IPS DF 19.7 (cell line): ENCODE data around the gene IL26.

Experiments used
- DNase-seq: peaks from one replicate; pipeline ENCODE4 v3.0.0-alpha.2; 2013; ENCODE audit warnings: low read depth, low spot score

The IL26 gene, protein sequence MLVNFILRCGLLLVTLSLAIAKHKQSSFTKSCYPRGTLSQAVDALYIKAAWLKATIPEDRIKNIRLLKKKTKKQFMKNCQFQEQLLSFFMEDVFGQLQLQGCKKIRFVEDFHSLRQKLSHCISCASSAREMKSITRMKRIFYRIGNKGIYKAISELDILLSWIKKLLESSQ

DNA sequence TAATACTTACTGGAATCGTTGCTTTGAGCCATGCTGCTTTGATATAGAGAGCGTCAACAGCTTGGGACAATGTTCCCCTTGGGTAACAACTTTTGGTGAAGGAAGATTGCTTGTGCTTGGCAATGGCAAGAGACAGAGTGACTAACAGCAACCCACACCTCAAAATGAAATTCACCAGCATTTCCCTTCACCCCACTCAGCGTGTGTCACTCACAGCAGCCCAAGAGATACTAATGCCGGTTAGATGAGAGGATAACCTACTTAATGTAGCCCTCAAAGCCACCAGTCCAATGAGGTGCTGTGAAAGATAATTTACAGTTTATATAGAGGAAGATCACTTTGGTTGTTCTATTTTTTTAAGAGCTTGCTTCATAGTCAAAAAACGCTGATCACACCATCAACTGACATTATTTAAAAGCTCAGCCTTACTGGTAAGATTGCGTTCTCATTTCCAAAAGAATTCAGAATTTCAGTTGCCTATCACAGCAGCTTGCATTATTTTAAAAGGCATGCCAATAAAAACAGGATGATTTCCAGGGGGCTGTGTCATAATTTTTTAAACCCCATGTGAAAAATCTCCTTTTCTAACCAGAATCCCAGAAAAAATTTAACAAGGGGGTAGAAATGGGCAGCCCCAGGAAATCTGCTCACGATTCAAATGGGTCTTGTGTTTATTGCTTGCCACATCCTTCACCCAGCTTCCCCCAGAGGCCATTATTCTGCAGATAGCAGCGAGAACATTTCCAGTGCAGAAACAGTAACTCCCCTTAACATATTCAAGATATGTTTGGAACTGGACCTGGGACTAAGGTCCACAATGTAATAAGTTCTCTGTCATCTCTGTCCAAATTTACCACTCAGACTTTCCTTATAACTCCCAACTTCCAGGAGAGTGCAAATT lies at the start of gene IL26:
Gene IL26 (minus strand): TSS at position 235 of the 901 bp plus-strand sequence. CDS start 54 bp downstream, at position 181.
- no peak for DNase-seq

DNA sequence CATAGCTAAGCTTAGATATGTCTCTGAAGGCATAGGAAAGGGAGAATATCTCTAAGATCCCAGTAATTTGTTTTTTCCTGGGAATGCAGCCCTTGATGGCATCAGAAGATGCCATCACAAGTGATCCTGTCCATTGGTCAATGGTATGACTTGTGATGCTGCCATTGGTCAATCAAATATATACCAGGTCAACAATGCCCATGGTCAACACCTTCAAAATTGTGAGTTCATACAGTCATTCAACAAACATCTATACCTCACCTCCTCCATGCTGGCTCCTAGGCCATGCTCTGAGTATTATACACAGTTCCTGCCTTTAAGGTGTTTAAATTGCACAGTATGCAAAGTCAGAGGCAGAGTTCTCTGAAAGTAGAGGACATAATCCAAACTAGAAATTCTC lies 47.1 kb upstream of the IL26 start:
- no peak for DNase-seq

DNA sequence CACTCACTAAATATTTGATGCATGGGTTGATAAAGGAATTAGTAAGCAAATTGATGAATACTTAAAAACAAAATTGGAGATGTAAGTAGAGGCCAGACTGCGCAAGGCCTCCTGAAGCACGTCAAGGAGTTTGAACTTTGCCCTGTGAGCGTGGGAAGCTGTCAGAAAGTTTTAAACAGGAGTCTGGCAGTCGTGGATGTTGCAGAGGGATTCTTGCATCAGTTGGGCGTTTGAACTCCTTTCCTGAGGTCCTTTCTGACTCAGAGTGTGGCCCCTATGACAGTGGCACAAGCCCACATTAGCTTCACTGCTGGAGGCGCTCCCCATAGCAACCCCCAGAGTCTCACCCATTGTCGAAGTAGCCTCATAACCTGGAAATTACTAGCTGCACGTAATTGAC lies 45.7 kb upstream of the IL26 start:
- DNase-seq = no peak

DNA sequence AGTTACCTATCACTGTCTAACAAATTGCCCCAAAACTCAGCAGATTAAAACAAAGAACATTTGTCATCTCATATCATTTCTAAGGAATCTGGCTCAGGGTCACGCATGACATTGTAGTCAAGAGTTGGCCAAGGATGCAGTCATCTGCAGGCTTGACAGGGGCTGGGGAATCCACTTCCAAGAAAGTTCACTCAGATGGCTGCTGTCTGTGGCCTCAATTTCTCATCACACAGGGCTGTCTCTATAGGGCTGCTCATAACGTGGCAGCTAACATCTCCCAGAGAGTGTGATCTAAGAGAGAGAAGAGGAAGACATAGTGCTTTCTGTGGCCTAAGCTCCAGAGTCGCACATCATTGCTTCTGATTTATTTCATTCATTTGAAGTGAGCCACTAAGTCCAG lies 44.7 kb upstream of the IL26 start:
- DNase-seq = no peak

DNA sequence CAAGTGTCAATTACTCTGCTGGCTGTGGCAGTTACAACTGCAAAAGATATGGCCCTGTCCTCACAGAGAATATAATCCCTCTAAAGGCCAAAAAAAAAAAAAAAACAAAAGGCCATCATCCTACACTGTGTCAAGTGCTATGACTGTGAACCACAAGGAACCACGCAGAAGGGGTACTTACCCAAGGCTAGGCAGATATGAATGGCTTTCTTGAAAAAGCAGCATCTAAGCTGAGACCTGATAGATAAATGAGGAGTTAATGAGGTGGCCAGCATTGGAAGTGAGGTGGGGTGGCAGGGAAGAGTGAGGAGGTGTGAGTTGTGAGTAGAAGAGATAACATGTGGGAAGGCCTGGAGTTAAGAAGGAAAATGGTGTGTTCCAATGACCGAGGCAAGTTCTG lies 44.2 kb upstream of the IL26 start:
- DNase-seq = no peak

DNA sequence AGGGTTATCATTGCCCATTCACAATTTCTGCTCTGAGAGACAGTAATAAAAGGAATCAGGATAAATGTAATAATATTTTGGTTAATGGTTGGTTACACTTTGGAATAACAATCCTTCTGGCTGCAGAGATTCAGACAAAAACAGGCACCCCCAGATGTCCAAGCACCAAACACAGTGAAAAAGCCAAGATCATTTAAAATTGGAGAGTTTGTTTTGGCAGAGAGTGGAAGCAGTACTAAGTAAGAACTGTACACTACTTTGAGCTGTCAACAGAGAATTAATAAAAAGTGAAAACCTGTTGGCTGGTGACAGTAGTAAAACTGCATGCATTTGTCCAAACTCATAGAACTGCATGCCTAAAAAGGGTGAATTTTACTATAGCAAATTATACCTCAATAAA lies 43.4 kb upstream of the IL26 start:
- no peak for DNase-seq

DNA sequence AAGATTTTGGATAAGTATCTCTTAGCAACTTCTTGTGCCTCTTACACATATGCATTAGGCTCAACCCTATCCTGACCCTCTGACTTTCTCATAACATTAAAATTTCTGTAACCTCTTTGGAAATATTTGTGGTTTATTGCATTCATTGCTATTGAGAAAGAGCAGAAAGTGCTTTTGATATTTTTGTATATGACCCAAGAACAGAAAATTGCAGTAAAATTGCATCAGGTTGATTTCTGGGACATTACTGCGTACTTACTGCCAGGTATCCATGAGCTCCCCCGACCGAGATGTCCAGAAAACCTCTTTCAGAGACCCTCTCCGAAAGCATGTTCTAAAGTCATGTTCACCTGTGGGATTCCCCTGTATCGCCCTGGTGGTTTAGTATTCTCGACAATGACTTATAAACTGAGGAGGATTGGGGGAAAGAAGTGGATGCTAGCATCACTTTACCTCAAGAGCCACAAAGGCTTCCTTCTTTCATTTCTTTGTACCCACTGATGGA lies 42.3 kb upstream of the IL26 start:
- no peak for DNase-seq

DNA sequence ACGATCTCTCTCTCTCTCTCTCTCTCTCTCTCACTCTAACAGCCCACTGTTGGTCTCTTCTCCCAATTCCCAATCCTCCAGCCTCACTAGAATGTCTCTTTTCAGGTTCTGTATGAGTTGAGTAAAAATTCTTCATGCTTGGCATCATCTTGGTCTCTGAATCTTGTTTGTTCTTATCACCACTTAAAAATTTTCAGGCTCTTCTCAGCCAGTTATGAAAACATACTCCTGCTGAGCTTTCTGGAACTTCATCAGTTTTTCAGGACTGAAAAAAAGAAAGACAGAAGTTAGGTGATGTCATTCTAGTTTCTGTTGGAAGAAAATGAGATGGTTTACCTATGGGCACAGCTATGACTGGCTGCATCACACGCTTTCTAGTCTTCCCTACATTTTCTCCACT lies 39.2 kb upstream of the IL26 start:
- DNase-seq = no peak

DNA sequence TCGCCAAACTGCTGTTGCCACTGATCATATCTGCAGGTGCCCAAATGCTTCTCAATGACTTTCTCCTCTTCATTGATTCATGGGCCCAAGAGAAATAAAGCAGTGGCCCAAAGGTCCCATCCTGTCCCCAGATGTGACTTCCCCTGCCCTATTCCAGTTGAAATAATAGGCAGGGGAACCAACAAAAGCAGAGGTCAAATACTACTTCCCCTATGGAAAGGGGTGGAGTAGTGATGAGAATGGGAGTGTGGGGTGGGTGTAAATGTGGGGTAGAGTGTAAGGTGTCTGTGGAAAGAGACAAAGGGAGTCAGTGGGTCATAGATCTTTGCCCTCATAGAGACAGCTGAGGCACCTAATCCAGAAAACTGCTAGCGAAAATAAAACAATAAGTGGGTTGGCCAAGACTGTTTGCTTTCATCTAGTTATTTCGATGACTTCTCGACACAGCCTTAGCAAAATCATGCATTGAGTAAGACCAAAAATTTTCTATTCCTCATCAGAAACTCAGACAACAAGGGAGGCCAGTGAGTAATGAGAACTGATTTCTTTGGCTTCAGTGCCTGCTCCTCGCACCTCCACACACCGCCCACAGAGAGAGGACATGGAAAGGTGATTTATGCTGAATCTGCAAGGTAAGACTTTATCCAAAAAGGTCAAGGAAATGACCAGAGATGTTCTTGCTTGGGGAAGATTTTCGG lies 38.7 kb upstream of the IL26 start:
- DNase-seq = no peak

DNA sequence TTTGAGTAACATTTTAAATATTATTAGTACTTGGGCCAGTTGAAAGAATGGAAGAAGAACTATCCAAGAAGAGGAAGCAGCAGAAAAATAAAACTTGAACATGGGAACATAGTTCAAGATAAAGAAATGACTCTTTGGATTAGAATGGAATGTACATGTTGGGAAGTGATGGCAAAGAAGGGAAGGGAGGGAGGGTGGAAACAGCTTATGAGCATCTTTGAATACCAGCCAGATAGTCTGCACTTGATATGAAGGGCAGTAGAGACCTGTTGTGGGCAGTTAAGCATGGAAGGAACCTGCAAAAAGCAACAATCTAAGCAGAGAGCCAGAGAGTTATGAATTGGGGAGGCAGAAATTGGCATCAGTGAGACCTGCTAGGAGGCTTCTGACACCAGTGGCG lies 37.8 kb upstream of the IL26 start:
- no peak for DNase-seq

DNA sequence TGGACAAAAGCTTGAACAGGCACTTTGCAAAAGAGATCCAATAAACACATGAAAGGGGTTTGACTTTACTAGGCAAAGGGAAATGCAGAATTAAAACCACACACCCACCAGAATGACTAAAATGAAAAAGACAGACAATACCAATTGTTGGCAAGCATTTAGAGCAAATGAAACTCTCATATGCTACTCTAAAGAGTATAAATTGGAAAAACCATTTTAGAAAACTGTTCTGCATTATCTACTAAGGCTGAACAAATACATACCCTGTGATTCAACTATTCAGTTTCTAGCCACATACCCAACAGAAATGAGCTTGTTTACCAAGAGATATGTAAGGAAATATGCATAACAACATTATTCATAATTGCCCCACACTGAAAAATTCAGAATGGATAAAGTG lies 36.3 kb upstream of the IL26 start:
- DNase-seq = no peak

DNA sequence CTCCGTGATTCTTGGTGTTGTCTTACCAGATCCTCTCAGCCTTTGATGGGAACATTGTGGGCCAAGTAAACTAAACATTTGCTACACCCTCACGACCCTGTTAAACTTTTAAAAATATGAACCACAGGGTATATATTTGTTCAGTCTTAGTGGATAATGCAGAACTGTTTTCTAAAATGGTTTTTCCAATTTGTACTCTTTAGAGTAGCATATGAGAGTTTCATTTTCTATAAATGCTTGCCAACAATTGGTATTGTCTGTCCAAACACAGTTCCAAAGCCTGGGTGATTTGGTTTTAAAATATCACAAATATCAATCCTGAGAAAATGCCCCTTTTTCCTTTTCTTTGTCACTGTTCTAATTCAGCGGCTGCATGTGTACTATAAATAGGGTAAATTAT lies 34.5 kb upstream of the IL26 start:
- DNase-seq = no peak

DNA sequence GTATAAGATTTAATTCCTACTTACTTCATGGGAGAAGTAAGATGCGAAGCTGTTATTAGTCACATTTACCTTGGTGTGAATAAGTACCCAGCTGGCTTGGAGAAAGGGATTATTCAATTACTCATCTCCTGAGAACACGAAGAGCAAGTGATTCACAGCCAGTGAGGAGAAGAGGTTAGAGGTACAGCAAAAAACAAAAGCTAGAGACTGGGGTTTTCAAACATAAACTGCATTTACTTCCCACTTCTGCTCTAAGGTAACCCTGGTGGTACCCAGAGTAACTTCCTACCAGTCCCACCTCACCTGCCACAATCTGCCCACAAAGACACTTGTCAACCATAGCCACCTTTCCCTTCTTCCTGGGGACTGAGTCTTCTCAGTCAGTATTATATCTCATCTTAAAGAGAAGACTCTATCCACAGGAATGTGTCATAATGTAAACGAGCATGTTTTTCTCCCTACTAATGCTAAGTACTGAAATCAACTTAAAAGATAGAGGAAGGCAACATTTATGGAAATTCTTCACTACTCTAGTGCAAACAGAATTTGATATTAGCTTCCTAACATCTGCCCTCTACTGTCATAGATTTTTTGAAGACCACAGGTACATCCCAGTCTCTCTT lies 33.8 kb upstream of the IL26 start:
- no peak for DNase-seq

DNA sequence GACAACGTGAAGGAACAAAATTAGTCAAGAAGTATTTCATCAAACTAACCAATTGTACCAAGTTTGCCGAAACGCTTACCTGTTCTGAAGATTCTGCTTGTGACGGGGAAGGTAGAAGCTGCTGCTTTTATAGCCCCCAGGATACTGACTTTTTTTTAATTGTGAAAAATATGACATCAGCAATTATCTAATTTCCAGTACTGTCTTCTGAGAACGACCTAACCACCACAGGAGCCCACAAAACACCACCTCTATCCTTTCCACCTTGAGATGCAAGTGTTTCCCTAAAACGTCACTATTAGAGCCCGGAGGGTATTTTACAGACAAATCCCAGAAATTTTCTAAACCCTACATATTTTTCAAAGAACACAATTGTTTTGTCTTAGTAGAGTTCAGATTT lies 27.9 kb upstream of the IL26 start, which contains the start of gene IL22:
Gene IL22 (minus strand): TSS at position 101 of the 400 bp plus-strand sequence. CDS start 156 bp downstream, outside the sequence.
- no peak for DNase-seq

DNA sequence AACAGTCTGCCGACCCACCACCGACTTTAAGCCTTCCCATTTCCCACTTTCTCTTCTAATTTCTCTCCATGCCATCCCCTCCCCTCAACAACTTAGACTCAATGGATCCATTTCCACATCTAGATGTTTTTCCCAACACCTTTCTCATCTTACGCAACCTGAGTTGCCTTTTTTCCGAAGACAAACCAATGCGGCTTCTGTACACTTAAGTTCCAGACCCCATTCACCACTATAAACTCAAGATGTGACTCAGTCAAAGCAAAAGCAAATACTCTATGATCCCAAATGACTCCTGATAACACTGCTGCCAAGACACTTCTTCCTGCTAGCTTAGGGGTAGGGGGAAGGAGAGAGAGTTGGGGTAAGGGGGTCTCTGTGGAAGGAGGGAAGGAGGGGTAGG lies 26.5 kb upstream of the IL26 start:
- DNase-seq = no peak

DNA sequence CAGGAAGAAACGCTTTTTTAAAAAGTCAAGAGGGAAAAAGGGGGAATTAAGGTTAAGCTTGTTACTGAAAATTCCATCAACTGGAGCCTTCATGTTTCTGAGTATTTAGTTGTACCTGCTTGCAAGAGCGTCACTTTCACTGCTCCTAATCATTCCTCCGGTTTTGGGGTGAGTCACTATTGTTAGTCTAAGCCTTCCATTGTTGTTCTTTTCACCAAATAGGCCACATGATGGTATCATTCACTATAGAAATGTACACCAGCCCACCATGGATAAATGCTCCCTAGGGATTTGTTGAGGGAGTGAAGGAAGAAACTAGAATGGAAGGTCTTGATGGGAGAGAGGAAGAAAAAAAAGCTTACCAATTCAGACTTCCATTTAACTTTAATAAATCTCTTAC lies 24.8 kb upstream of the IL26 start:
- no peak for DNase-seq

DNA sequence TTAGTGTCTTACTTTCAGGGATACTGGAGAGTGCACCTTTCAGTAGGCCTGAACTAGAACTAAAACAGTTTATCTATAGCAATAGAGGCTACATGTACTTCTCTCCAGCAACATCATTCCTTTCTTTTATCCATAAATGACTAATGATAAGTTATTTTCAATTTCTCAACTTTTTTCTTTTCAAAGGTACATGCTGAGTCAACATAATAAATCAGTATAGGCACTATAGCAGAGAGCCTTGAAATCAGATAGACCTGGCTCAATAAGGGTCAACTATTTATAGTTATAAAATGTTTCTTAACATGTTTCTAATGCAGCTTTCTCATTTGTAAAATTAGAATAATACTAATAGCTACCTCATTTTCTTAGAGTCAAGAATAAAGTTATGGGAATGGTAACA lies 22.2 kb upstream of the IL26 start:
- DNase-seq = no peak

DNA sequence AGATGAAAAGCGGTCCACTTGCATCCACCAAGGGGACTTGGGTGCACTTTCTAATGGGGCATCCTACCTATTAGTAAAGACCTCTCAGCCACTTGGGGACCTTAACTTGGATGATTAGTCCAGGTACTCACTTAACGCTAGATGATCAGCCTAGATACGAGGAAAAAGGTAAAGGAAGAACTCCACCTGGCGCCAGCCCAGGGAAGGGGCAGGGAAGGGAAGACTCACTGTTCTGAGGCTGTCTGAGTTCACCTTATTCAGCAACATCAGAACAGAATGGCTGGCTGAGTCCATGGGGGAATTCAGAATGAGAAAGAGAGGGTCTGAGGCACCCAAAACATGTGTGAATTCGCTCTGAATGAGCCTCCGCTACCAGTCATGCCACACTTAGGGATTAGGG lies 20.7 kb upstream of the IL26 start:
- DNase-seq = no peak

DNA sequence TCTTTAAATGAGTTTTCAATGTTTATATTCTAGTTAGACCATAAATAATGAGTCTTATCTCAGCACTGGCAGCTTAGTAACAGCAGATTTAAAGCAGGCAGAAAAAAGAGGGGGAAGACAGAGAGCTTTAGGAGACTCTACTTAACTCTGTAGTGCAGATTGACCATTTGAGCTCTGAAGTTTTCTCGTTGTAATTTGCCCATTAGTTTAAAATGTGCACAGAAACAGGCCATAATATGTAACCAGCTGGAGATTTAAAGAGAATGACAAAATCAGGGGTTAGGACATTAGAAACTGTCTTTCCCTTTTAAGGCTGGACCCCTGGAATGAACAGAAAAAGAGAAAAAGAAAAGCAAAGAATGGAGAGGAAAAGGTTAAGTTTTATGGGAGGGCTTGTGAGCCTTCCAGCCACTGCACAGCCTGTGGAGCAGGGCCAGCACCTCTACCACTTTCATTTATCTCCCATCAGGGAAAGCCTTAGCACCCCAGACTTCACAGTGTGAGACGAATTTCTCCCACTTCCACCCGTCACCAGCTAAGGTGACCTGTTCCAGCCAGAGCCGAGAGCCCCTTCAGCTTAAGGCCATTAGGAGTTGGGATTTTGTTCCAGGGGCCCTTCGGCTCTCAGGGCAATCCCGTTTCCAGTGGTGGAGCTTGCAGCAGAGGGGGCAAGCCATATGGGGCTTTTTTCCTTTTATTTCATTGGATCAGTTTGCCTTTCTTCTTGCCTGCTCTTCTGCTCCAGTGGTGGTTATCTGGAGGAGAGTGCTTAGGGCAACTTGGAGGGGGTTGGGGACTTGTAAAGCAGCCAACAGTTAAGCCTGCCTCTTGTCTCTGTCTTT lies 19.8 kb upstream of the IL26 start:
- no peak for DNase-seq

DNA sequence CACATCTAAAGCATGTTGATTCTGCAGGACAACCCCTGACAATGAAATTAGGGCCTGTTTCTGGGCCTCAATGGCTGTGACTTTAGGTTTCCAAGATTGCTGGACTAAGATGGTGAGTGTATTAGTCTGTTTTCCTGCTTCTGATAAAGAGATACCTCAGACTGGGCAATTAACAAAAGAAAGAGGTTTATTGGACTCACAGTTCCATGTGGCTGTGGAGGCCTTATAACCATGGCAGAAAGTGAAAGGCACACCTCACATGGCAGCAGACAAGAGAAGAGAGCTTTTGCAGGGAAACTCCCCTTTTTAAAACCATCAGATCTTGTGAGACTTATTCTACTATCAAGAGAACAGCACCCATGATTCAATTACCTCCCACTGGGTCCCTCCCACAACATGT lies 17.2 kb upstream of the IL26 start:
- DNase-seq = no peak

DNA sequence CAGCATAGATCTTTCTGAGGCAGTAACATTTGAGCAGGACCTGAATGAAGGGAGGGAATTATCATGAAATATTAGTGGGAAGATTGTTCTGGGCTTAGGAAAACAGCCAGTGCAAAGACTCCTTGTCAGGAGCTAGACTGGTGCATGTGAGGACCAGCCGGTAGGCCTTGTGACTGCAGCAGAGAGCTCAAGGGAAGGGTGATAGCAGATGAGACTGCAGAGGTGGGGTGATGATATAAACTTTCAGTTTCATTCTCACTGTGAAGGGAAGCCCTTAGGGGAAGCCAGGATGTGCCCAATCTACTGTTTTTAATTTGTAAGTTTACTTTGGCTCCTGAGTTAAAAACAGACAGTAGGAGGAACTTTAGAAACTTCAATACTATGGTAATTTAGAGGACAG lies 15.4 kb upstream of the IL26 start:
- DNase-seq = no peak
